GM18867 (cell line): ENCODE results near the gene CEP72.
"Not testable (repeated sequence)": the region's sequence is repeated elsewhere in the genome, so short reads cannot be mapped to it uniquely, and the experiment has no call there.

Experiments
- ATAC-seq: cut with Tn5 transposase; IDR thresholded peaks from one replicate; pipeline ENCODE4 v1.9.1; 2021; ENCODE audit warnings: mild to moderate bottlenecking, moderate library complexity; ENCODE audit not compliant: unreplicated experiment

CEP72 gene

DNA sequence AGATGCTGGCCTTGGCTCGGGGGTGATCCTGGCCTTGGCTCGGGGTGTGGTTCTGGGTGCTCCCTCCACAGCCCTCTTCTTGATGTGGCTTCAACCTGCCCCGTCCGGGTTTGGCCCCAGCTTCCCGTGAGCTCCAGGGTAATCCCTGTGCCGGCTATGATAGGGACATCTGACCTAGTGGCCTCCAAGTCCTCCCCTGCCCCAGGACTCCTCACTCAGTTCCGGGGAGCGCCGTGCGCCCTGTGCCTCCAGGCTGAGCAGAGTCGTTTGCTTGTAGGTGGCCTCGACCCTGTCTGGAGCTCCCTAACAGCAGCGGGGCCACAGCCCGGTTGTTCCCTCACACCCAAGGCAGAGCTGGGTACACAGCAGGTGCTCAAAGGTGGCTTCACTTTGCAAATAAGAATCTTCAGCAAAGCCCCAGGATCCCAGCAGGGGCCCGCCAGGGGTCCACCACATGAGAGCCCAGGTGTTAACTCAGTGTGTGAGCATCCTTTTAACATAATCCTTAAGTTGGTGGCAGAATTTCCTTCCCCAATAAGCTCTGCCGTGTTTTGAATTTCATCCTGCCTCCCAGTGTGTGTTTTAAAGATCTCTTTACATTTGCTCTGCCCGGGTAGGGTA is 32.3 kb upstream of the CEP72 start:
- ATAC-seq = no peak

DNA sequence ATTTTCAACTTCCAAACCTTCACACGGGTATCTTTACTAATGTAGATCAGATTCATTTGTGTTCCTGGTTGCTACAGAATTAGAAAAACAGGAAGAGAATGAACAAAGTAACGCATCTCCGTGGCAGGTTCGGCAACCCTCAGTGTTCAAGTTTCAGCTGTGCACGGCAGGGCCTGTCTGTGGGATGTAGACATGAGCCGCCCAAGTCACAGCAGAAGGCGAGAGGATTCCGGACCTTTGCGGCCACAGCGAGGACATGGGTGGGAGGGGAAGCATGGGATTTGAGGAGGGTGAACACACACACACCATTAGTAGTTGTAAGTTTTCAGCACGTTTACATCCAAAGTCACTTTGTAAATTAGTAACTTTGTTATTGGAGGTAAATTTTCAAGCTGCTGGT is 31.7 kb upstream of the CEP72 start:
- no peak for ATAC-seq

DNA sequence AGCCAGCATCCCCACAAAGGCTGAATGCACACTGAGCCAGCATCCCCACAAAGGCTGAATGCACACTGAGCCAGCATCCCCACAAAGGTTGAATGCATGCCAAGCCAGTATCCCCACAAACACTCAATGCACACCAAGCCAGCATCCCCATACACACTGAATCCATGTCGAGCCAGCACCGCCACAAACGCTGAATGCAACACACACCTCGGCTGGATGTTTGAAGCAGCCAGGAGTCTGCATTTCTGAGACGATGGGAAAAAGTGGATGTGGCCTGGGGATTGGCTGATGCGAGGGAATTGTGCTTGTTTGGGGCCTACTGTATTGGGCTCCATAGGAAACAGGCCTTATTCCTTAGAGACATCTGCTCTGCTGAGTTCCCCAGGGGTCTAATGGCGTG is 30.9 kb upstream of the CEP72 start:
- no peak for ATAC-seq

DNA sequence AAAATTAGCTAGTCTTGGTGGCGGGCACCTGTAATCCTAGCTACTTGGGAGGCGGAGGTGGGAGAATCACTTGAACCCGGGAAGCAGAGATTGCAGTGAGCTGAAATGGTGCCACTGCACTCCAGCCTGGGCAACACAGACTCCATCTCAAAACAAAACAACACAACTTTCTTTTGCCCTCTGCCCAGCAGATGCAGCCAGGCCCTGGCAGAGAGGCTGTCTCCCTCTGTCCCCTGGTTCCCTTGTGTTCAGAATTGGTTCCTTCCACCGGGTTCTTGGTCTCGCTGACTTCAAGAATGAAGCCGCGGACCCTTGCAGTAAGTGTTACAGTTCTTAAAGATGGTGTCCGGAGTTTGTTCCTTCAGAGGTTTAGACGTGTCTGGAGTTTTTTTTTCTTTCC is 30.2 kb upstream of the CEP72 start:
- ATAC-seq = no peak

DNA sequence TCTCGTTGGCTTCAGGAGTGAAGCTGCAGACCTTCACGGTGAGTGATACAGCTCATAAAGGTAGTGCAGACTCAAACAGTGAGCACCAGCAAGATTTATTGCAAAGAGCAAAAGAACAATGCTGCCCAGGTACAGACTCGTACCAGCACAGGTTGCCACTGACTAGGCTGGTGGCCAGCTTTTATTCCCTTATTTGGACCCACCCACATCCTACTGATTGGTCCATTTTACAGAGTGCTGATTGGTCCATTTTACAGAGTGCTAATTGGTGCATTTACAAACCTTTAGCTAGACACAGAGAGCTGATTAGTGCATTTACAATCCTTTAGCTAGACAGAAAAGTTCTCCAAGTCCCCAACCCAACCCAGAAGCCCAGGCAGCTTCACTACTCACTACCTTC is 29.7 kb upstream of the CEP72 start:
- not testable (repeated sequence) for ATAC-seq

DNA sequence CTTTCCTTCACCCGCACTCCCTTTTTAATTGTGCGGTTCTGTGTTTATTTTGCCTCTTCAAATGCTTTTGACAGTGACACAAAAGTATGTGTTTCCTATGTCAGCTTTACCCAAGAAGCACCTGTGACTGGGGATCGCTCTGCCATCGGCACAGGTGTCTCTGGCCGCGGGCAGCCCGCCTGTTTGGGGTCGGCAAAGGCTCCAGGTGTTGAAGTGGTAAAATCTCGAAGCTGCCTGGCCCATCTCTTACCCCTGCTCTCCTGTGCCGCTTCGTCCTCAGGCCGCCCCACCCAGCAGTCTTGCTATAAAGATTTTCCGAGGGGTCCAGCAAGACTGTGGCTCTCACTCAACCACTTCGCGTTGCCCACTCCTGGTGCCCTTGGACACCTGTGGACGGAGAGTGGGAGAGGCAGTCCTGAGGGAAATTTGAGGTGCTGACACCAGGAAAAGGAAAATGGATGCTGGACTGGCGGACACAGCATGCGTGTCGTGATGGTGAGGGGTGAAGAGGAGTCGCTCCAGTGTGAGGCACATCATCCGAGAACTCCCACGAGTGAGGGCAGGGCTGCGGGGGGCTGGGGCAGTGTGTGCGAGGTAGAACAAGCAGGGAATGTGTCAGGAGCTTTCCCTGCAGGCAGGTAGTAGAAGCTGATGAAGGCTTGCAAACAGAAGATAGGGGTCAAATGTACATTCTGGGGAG is 29.1 kb upstream of the CEP72 start:
- ATAC-seq = no peak

DNA sequence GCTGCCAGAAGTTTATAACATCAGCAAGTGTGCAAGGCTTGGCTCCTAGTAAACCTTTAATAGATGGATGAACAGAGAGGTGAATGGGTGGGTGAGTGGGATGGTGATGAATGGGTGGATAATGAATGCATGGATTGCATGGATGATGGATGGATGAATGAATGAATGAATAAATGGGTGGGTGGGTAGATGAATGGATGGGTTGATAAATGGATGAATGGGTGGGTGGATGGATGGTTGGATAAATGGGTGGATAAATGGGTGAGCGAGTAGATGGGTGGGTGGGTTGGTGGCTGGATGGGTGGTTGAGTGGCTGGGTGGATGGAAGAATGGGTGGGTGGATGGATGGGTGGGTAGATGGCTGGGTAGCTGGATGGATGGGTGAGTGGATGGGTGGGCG is 28.5 kb upstream of the CEP72 start:
- no peak for ATAC-seq

DNA sequence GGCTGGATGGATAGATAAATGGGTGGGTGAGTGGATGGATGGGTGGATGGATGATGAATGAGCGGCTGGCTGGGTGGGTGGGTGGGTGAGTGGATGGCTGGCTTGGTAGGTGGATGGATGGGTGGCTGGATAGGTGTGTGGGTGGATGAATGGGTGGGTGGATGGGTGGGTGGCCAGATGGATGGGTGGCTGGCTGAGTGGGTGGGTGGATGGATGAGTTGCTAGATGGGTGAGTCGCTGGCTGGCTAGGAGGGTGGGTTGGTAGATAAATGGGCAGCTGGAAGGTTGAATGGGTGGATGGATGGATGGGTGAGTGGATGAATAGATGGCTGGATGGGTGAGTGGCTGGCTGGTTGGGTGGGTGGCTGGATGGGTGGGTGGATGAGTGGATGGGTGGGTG is 27.9 kb upstream of the CEP72 start:
- no peak for ATAC-seq

DNA sequence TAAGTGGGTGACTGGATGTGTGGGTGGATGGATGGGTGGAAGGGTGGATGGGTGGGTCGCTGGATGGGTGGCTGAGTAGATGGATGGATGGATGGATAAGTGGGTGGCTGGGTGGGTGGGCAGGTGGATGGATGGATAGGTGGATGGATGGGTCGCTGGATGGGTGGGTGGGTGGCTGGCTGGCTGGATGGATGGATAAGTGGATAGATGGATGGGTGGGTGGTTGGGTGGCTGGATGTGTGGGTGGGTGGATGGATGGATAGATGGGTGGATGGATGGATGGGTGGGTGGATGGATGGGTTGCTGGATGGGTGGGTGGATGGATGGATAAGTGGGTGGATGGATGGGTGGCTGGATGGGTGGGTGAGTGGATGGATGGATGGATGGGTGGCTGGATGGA is 27.3 kb upstream of the CEP72 start:
- ATAC-seq = no peak

DNA sequence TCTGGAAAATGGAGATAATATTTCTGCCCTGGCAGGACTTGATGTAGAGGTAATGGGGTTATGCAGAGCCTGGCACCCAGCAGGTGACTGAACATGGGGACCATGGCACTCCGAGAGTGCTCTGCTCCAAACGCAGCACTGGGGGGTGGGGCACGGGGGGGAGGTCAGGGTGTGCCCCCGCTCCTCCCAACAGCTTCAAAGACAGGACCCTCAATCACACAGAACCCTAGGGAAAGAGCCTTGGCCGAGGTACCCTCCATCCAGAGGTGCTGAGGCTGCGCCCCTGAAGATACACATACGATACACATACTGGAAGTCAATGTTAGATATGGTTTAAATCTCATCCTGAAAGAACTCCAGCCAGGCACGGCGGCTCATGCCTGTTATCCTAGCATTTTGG is 26.6 kb upstream of the CEP72 start:
- no peak for ATAC-seq

DNA sequence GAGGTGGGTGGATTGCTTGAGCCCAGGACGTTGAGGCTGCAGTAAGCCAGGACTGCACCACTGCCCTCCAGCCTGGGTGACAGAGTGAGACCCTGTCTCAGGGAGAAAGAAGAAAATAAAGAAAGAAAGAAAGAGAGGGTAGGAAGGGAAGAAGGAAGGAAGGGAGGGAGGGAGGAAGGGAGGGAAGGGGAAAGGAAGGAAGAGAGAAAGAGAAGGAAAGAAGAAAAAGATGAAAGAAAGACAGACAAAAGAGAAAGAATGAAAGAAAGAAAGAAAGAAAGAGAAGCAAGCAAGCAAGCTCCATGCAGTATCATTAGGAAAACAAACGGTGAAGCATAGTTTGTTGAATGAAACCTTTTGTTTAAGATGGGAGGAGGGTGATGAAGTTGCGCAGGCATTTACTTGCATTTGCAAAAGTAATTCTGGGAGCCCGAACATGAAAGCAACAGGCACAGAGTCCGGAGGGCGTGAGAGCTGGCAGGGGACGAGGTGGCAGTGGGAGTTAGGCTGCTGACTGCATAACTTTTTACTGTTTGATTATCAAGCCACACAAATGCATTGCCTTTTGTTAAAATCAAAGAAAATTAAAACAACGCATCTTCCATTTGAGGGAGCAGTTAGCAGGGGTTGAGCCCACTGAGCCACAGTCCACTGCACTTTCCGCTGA is 26.0 kb upstream of the CEP72 start:
- ATAC-seq = no peak

DNA sequence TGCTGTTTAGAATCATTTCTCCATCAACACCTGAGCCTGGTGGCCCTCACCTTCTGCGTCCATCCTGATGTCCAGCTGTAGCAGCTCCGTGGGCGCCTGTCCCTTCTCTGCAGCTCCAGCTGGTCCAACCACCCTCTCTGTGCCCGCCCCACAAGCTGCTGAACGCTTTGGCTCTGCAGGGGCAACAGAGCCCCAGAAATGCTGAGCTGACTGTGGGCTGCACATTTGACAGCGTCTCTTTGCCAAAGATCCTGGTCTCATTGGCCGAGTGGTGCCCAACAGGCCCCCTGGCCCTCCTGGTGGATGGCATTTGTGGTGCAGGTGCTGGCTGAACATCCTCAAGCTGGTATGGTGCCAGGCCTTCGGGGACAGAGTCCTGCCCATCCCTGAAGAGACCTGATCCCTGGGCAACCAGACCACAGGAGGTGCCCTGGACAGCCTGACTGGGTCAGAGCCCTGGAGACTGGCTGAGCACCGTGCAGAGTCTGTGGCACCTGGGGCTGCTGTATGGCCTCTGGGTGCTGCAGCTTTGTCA is 25.3 kb upstream of the CEP72 start:
- ATAC-seq = no peak

DNA sequence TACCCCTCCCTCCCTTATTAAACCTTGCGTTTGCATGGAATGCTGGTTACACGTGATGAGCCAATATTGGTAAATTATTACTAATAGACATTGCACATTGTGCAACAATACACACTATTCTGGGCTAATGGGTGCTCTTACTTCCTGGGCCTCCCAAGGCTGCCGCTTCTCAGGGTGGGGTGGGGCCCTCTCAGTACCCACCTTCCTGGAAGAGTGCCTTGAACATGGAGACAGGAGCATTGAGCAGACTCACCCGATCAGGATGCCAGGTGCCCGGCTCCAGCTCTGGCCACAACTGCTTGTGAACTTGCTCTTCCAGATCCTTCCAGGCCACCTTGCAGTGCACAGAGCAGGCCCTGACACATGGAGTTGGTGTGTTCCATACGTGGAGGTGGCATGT is 24.7 kb upstream of the CEP72 start:
- no peak for ATAC-seq

DNA sequence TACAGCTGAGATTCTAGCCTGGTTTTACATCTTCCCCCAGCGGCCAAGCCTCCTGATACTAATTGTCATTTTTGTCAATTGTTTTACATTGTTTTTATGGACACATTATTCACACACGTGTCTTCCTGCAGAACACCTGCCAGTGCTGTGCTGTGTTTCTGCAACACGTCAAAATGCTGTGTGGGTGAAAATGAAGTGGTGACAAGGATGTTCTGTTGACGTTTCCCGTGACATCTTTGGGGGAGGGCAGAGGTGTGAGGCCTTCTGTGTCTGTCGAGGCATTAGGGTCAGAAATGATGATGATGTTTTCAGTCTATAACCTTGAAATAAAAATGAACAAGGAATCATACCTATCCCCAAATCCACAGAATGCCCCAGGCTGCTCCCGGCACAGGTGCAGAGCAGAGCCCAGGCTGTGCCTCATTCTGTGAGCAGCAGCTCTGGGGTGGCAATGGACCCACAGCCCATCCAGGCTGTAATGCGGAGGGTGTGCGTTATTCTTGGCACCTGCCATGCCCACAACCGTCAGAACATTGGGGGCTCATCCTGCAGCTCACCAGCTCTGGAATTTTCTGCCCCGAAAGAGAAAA is 23.6 kb upstream of the CEP72 start:
- no peak for ATAC-seq

DNA sequence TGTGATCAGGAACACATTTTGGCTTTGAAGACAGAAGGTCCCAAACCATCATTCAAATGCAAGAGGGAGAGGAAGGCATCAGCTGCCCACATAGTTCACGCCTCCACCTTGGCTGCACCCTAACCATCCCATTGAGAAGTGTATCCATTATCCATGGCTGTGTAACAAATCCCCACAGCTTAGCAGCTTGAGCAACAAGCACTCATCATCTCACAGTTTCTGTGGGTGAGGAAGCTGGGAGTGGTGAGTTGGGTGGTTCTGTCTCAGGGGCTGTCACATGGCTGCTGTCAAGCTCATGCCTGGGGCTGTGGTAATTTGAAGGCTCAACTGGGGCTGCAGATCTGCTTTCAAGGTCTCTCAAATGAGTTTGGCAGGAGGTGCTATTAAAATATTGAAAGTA is 23.0 kb upstream of the CEP72 start:
- no peak for ATAC-seq

DNA sequence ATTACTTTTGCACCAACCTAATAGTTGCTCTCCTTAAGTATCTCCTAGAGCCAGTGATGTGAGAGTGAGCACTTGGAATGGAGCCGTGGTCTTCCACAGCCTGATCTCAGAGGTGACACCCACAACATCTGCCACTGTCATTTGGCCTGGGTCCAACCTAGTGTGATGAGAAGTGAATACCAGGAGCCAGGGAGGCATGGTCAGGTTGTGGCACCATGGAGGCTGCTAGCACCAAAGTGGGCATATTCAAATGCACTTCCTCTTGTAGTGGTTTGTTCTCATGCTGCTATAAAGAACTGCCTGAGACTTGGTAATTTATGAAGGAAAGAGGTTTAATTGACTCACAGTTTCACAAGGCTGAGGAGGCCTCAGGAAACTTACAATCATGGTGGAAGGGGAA is 22.6 kb upstream of the CEP72 start:
- ATAC-seq = no peak

DNA sequence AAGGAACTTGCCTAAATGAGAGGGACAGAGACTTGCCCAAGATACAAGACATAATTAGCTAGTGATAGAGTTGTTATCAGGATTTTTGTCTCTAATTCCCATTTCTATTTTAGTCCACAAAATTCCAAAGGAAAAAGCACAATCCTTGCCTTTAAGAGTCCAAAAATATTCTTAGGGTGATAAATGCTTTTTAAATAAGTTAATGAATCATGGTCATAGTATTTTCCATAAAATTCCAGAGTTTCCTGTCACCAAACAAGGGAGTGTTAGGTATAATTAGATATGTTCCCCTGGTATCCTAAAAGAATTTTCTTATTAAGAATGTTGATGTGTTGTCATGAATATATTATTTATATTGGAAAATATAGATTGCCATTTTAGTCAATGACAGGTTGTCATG is 21.8 kb upstream of the CEP72 start:
- no peak for ATAC-seq

DNA sequence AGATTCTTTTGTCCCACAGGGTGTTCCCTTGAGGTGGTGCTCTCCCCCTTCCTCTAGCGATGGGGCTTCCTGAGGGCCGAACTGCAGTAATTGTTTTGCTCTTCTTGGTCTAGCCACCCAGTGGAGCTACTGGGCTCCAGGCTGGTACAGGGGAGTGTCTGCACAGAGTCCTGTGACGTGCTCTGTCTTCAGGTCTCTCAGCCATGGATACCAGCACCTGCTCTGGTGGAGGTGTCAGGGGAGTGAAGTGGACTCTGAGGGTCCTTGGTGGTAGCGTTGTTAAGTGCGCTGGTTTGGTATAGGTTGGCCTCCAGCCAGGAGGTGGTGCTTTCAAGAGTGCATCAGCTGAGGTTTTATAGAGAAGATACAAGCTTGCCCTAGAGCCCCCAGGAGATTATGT is 20.4 kb upstream of the CEP72 start:
- ATAC-seq = no peak

DNA sequence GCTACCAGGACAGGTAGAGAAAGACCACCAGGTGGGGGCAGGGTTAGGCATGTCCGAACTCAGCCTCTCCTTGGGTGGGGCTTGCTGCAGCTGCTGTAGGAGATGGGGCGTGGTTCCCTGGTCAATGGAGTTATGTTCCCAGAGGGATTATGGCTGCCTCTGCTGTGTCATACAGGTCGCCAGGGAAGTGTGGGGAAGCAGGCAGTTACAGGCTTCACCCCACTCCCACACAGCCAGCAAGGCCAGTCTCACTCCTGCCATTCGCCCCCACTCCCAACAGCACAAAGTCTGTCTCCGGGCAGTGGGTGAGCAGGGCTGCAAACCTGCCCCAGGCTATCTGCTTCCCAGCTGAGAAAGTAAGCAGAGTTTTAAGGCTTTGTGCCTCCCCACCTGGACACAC is 20.0 kb upstream of the CEP72 start:
- no peak for ATAC-seq

DNA sequence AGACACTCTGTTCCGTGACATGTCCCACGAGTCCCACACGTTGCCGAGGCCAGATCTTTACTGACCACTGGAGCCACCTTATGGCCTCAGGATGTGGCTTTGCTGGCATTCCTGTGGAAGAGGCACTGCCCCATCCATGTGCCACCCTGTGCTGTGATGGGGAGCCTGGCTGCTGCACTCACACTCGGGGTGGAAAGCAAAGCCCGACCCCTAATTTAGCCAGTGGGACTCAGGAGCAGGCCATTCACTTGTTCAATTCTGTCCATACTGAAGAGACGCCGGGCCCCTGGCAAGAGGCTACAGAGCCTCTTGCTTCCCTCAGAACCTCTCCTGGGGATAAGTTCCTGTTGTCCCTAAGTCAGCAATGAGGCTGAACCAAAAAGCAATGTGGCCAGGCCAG is 18.6 kb upstream of the CEP72 start:
- no peak for ATAC-seq

DNA sequence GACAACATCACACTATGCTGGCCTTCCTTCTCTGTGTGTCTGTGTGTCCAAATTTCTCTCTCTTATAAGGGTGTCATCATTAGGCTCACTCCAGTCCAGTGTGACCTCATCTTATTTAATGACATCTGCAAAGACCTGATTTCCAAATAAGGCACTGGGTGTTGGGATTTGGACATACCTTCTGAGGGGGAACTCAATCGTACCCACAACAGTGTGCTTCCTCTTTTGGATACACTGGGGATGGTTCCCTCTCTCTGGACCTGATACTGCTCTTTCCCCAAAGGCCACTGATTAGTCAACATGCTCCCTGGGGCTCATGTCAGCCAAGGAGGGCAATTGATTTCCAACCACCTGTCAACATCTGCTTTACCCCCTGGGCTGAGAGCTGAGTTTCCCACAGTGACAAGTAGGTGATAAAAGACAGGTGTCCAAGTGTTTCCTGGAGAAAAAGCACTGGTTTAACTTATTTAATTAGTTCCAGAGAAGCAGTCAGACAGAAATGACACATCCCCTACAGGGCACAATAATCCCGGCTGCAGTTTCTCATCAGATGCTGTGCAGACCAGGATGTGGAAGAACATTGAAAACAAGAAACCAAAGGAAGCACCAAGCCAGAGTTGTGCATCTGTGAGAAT is 17.8 kb upstream of the CEP72 start:
- ATAC-seq = no peak
